Femur (tissue), 1 donor: ENCODE data around the gene NOS1AP.
"Not testable (repeated sequence)": the region's sequence is repeated elsewhere in the genome, so short reads cannot be mapped to it uniquely, and the experiment has no call there.

Experiments
- DNase-seq: peaks from one replicate; pipeline ENCODE4 v3.0.0-alpha.2; 2017

The NOS1AP gene

GRCh38 chr1:162349635-162350330 is 280.3 kb downstream of the NOS1AP start:
- no peak for DNase-seq

GRCh38 chr1:162351246-162351842 is 281.9 kb downstream of the NOS1AP start:
- no peak for DNase-seq

- DNase-seq = not testable (repeated sequence)
These were observed 282.4 kb downstream of the NOS1AP start for GRCh38 chr1:162351874-162352273.

GRCh38 chr1:162353078-162353477 is 283.6 kb downstream of the NOS1AP start:
- DNase-seq = no peak

GRCh38 chr1:162353702-162354101 is 284.2 kb downstream of the NOS1AP start:
- DNase-seq = no peak

GRCh38 chr1:162357681-162358266 is 288.3 kb downstream of the NOS1AP start:
- no peak for DNase-seq

- no peak for DNase-seq
These were observed 289.4 kb downstream of the NOS1AP start for GRCh38 chr1:162358928-162359327.

GRCh38 chr1:162359523-162360236 is 290.2 kb downstream of the NOS1AP start:
- no peak for DNase-seq

GRCh38 chr1:162360237-162360873 is 290.9 kb downstream of the NOS1AP start:
- DNase-seq = no peak

- DNase-seq = no peak
These were observed 291.4 kb downstream of the NOS1AP start for GRCh38 chr1:162360874-162361260.

- DNase-seq = no peak
These were observed 291.9 kb downstream of the NOS1AP start for GRCh38 chr1:162361349-162361748.

- no peak for DNase-seq
These were observed 294.3 kb downstream of the NOS1AP start for GRCh38 chr1:162363823-162364222.

- no peak for DNase-seq
These were observed 295.0 kb downstream of the NOS1AP start for GRCh38 chr1:162364498-162364897.

- no peak for DNase-seq
These were observed 296.0 kb downstream of the NOS1AP start for GRCh38 chr1:162365284-162366020.

- DNase-seq = no peak
These were observed 296.7 kb downstream of the NOS1AP start for GRCh38 chr1:162366149-162366548.

- no peak for DNase-seq
These were observed 297.2 kb downstream of the NOS1AP start for GRCh38 chr1:162366671-162367070.

- DNase-seq = no peak
These were observed 297.6 kb downstream of the NOS1AP start for GRCh38 chr1:162367073-162367472.

- DNase-seq = no peak
These were observed 298.3 kb downstream of the NOS1AP start for GRCh38 chr1:162367772-162368171.

GRCh38 chr1:162368451-162368850 is 299.0 kb downstream of the NOS1AP start:
- DNase-seq = no peak

GRCh38 chr1:162369571-162369970 is 300.1 kb downstream of the NOS1AP start:
- no peak for DNase-seq

GRCh38 chr1:162370161-162370560 is 300.7 kb downstream of the NOS1AP start:
- no peak for DNase-seq

- no peak for DNase-seq
These were observed 301.2 kb downstream of the NOS1AP start for GRCh38 chr1:162370721-162371120.
